ENCODE measurements around the gene ZNF440.

DNA sequence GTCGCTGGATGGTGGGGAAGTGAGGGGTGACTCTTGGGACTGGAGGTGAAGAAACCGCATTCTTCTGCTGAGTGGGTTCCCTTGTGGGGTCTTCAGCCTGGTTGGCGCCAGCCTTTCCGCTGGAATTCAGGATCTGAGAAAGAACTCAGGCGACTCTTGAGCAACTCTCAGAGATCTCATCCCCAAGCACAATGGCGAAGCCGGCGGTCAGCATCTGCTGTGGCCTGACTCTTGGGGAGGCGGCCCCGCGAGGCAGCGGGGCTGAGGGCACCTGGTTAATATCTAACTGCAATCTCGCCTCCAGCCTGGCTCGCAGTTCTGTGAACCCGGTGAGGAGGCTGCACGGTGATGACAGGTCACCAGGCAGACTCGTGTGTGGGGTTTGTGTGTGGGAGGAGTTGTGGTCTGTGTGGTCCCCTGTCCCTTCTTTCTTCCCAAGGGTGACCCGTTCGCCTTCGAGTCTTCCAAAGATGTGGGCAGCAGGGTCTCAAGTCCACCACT lies 46.4 kb upstream of the ZNF440 start:
- TF ChIP-seq, protein P1, sequence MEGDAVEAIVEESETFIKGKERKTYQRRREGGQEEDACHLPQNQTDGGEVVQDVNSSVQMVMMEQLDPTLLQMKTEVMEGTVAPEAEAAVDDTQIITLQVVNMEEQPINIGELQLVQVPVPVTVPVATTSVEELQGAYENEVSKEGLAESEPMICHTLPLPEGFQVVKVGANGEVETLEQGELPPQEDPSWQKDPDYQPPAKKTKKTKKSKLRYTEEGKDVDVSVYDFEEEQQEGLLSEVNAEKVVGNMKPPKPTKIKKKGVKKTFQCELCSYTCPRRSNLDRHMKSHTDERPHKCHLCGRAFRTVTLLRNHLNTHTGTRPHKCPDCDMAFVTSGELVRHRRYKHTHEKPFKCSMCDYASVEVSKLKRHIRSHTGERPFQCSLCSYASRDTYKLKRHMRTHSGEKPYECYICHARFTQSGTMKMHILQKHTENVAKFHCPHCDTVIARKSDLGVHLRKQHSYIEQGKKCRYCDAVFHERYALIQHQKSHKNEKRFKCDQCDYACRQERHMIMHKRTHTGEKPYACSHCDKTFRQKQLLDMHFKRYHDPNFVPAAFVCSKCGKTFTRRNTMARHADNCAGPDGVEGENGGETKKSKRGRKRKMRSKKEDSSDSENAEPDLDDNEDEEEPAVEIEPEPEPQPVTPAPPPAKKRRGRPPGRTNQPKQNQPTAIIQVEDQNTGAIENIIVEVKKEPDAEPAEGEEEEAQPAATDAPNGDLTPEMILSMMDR (conservative IDR thresholded peaks at IDR 0.05 in 1 of 2, IDR thresholded peaks at IDR 0.05 in 1 of 2; ENCODE audit: low read depth in 1 of 2, low read length in 2 of 2) = no peak
- no peak for TF ChIP-seq EZH2 (IDR thresholded peaks at IDR 0.05; ENCODE audit: low read length, missing control alignments)

Data from fibroblast of lung (primary cell).